Sigmoid colon (tissue), 7 donors: ENCODE data around the gene SMIM22. TPM values are rescaled to one million over a fixed set of nuclear protein-coding genes. Genes with fewer than 3 reads are reported as not detected.

ENCODE experiments used
- DNase-seq: peaks from one replicate; pipeline ENCODE4 v3.0.0-alpha.2; 2019
- H3K27ac ChIP-seq, 4 donors: fragments of 200-600 bp; sonication (generic); one replicate each; pipeline ENCODE4 v1.5.1; 2016 to 2019; ENCODE audit warnings: mild to moderate bottlenecking in 1 of 4
- H3K27me3 ChIP-seq, 3 donors: fragments of 200-600 bp; sonication (generic); one replicate each; pipeline ENCODE4 v1.5.1; 2019; ENCODE audit warnings: mild to moderate bottlenecking in 1 of 3
- H3K36me3 ChIP-seq, 4 donors: fragments of 200-600 bp; sonication (generic); one replicate each; pipeline ENCODE4 v1.5.1; 2016 to 2019
- H3K4me1 ChIP-seq, 4 donors: fragments of 200-600 bp; sonication (generic); one replicate each; pipeline ENCODE4 v1.5.1; 2017 to 2019
- H3K4me3 ChIP-seq, 4 donors: fragments of 200-600 bp; sonication (generic); one replicate each; pipeline ENCODE4 v1.5.1; 2017 to 2019; ENCODE audit warnings: mild to moderate bottlenecking in 2 of 4, moderate library complexity in 1 of 4
- H3K9me3 ChIP-seq, 4 donors: fragments of 200-600 bp in 3 of 4; sonication (generic) in 3 of 4; one replicate each; pipeline versions ENCODE4 v1.5.1 to v1.6.1; 2013 to 2019
- EP300 ChIP-seq, 4 donors: sonication (generic); formaldehyde crosslinking; IDR thresholded peaks; one replicate each; pipeline ENCODE4 v1.6.1; 2017; ENCODE audit warnings: antibody characterized with exemption in 4 of 4
- POLR2A ChIP-seq, 2 donors: fragments of 450-650 bp; IDR thresholded peaks; one replicate each; pipeline ENCODE4 v1.6.1; 2016; ENCODE audit warnings: antibody characterized with exemption in 2 of 2, mild to moderate bottlenecking in 2 of 2, moderate library complexity in 2 of 2
- POLR2AphosphoS5 ChIP-seq, 4 donors: sonication (generic); formaldehyde crosslinking; IDR thresholded peaks; one replicate each; pipeline ENCODE4 v1.6.1; 2017; ENCODE audit warnings: antibody characterized with exemption in 4 of 4
- WGBS, 2 donors: extraction: QIAGEN DNeasy Blood & Tissue Kit; methylation state at CpG; one replicate each; pipeline ENCODE4 v1.1.7; 2013; 5-methylcytosine and 5-hydroxymethylcytosine counted together
- intact Hi-C: fragments of 100-400 bp; cut with DNase I; formaldehyde crosslinking; loops from one replicate; pipeline ENCODE4 v1.15.1; 2023
- polyA plus RNA-seq, 3 donors: library from polyadenylated mRNA; stranded (reverse); fragments of 200-250 nt; gene quantifications; one replicate each; pipeline ENCODE4 v1.2.3, GENCODE V29; 2013
- total RNA-seq, 4 donors: library from RNA; depleted of rRNA; stranded (reverse); fragments of >200 nt; gene quantifications; one replicate each; pipeline ENCODE4 v1.1.0, GENCODE V29; 2016
- TF ChIP-seq, protein P1 (sequence below), 4 experiments: fragments of 450-650 bp in 3 of 4; fragments of 200-600 bp in 1 of 4; IDR thresholded peaks; one replicate each; pipeline ENCODE4 v1.5.1; 2016 to 2019; ENCODE audit warnings: antibody characterized with exemption in 4 of 4, mild to moderate bottlenecking in 3 of 4, moderate library complexity in 2 of 4
- donor health status: healthy with polysubstance abuse.
- donor health status: Bipolar disorder and iron deficiency.
- donor health status: healthy.

Gene SMIM22, protein sequence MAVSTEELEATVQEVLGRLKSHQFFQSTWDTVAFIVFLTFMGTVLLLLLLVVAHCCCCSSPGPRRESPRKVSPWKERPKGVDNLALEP
- total RNA-seq, result not detected
- 1,000 to 10,000 TPM in 2 of 3 donors, 100 to 1,000 TPM in 1; 848 to 2,006 (median 1,963) TPM for polyA plus RNA-seq

DNA sequence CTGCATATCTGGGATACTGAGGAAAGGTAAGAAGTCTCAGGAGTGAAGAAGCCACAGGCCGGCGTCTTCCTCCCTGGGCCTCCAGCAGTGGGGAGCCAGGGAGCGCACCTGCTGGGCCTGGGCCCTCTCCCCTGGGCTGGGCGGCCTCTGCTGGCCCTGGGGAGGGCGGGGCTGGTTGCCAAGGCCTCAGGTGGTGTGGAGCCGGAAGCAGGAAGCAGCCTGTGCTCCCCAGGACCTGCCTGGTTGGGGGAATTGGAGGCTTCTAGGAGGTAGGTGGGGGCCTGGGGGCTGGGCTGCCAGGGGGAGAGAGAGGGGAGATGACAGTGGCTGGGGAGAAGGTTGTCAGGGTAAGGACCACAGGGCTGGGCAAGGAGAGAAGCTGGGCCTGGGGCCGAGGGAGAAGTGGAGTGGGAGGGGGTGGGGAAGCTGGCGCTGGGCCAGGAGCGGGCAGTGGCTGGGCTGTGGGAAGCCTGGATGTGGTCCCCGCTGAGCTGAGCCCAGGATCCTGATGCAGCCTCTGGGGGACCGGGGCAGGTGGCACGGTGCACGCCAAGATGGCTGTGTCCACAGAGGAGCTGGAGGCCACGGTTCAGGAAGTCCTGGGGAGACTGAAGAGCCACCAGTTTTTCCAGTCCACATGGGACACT is at the start of gene SMIM22:
TSS of gene SMIM22 (plus strand) at position 189 of the 647 bp plus-strand sequence. CDS start at position 555, 366 bp downstream.
- intact Hi-C loops, result no loop called here
- TF ChIP-seq POLR2AphosphoS5 (IDR thresholded peaks at IDR 0.05), result no peak
- no peak for TF ChIP-seq EP300 (IDR thresholded peaks at IDR 0.05)
- peak in 1 of 2 donors; percentile 9 for TF ChIP-seq POLR2A (IDR thresholded peaks at IDR 0.05)
- peaks cover 0 to under 1% (median 0%) of the 10 kb centered on the region in 4 donors for H3K4me1 ChIP-seq
- H3K4me3 ChIP-seq, result peak within 1 kb of the TSS in 1 of 4 donors; percentile 22
- 12 to 74% methylated on average over 14 of the region's 14 CpGs for WGBS, 2 donors
- H3K36me3 ChIP-seq, result peaks cover 0 to 33% (median 13%) of the 10 kb centered on the region in 4 donors
- H3K27ac ChIP-seq, result peak within 1 kb of the TSS in 1 of 4 donors; percentile 26
- no peaks in the 10 kb centered on the region for H3K27me3 ChIP-seq
- no peaks in the 10 kb centered on the region for H3K9me3 ChIP-seq
- DNase-seq, result no peak

DNA sequence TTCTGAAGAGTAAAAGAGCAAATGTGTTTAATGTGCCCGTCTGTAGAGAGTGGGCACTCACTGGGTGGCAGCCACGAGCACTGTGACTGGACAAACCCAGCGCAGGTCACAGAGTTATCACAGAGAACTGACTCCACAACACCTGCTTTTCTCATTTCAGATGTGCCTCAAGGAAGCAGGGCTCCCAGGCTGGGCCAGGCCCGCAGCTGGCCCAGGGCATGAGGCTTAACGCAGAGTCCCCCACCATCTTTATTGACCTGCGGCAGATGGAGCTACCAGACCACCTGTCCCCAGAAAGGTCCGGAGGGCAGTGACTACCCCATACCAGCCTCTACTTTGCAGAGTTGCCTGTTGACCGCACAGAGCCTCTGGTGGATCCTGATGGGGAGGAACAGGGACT is 49.0 kb upstream of the SMIM22 start:
- TF ChIP-seq EP300 (IDR thresholded peaks at IDR 0.05) (no peak), POLR2A (IDR thresholded peaks at IDR 0.05) (no peak), POLR2AphosphoS5 (IDR thresholded peaks at IDR 0.05) (no peak)
- TF ChIP-seq, protein P1, sequence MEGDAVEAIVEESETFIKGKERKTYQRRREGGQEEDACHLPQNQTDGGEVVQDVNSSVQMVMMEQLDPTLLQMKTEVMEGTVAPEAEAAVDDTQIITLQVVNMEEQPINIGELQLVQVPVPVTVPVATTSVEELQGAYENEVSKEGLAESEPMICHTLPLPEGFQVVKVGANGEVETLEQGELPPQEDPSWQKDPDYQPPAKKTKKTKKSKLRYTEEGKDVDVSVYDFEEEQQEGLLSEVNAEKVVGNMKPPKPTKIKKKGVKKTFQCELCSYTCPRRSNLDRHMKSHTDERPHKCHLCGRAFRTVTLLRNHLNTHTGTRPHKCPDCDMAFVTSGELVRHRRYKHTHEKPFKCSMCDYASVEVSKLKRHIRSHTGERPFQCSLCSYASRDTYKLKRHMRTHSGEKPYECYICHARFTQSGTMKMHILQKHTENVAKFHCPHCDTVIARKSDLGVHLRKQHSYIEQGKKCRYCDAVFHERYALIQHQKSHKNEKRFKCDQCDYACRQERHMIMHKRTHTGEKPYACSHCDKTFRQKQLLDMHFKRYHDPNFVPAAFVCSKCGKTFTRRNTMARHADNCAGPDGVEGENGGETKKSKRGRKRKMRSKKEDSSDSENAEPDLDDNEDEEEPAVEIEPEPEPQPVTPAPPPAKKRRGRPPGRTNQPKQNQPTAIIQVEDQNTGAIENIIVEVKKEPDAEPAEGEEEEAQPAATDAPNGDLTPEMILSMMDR (IDR thresholded peaks at IDR 0.05), result no peak
- H3K4me3 ChIP-seq, result no peak overlapping the region
- WGBS, 2 donors, result 77 to 89% methylated on average over 8 of the region's 8 CpGs
- no peaks in the 10 kb centered on the region for H3K9me3 ChIP-seq
- H3K27ac ChIP-seq, result no peak overlapping the region
- no peak for DNase-seq
- H3K4me1 ChIP-seq, result peaks cover 0 to 23% (median 15%) of the 10 kb centered on the region in 4 donors
- intact Hi-C loops, result no loop called here
- H3K27me3 ChIP-seq, result no peaks in the 10 kb centered on the region
- H3K36me3 ChIP-seq, result peaks cover 5 to 18% (median 10%) of the 10 kb centered on the region in 4 donors

DNA sequence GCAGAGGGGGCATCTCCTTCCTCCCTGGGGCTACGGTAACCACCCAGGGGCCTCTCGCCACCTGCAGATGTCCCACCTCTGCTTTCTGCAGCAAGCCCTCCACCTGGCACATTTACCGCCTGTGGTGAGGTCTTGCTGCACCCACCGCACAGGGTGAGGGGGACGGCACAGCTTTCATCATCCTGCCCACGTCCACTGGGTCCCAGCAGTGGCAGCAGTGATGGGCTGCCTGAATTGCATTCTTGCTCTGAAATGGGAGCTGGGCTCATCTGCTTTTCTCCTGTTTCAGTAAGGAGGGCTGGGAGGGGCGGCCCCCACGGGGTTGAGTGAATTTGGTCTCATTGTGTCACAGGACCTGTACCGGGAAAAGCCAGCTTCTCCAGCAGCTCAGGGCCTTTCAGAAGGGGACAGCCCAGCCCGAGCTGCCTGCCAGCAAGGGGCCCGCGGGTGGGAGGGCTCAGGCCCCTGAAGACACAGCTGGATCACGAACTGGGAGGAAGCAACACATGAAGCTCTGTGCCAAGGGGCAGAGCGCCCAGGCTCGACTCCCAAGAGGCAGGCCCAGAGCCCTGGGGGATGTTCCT is 48.1 kb upstream of the SMIM22 start:
- TF ChIP-seq POLR2A (IDR thresholded peaks at IDR 0.05) (no peak), EP300 (IDR thresholded peaks at IDR 0.05) (no peak), POLR2AphosphoS5 (IDR thresholded peaks at IDR 0.05) (no peak)
- TF ChIP-seq, protein P1 (IDR thresholded peaks at IDR 0.05), result no peak
- Histone ChIP-seq H3K4me1 (peaks cover 0 to 23% (median 15%) of the 10 kb centered on the region in 4 donors), H3K4me3 (no peak overlapping the region), H3K27me3 (no peaks in the 10 kb centered on the region), H3K36me3 (peaks cover 10 to 26% (median 19%) of the 10 kb centered on the region in 4 donors), H3K27ac (peak overlapping the region in 2 of 4 donors; percentile 21 to 26), H3K9me3 (no peaks in the 10 kb centered on the region)
- intact Hi-C loops, result no loop called here
- DNase-seq, result no peak
- WGBS, 2 donors, result 57 to 78% methylated on average over 15 of the region's 15 CpGs

DNA sequence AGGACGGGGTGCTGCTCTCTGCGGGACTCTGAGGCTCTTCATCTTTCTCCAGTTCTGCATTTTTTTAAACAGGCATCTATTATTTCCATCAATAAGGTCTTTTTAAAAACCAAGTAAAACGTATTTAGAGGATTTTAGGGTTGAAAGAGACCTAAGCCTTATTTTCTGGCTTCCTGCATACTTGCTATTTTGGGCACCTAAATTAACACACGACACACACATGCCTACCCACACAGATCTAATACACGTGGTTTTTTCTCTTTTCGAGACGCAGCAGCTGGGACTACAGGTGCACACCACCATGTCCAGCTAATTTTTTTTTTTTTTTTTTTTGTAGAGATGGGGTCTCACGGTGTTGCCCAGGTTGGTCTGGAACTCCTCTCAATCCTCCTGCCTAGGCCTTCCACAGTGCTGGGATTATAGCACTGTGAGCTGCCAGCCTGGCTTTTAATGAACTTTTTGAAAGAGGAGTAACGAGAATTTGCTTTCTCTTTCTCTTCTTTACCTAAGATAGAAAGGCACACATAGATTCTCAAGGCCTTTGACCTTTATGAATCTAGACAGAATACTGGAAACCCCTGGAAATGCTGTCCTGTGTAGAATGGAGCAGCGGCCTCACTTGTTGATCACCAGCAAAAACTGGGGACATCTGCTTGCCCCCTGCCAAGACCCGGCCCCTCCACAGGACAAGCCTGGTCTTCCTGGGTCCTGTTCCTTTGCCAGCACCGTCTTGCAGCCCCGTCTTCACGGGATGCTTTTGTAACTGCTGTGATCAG is 47.1 kb upstream of the SMIM22 start:
- peaks cover 0 to 20% (median 14%) of the 10 kb centered on the region in 4 donors for H3K4me1 ChIP-seq
- no peak for DNase-seq
- no peaks in the 10 kb centered on the region for H3K9me3 ChIP-seq
- intact Hi-C loops, result no loop called here
- peak overlapping the region in 1 of 4 donors; percentile 26 for H3K27ac ChIP-seq
- TF ChIP-seq, protein P1 (IDR thresholded peaks at IDR 0.05), result no peak
- TF ChIP-seq EP300 (IDR thresholded peaks at IDR 0.05) (no peak), POLR2A (IDR thresholded peaks at IDR 0.05) (no peak), POLR2AphosphoS5 (IDR thresholded peaks at IDR 0.05) (no peak)
- no peak overlapping the region for H3K4me3 ChIP-seq
- no peaks in the 10 kb centered on the region for H3K27me3 ChIP-seq
- peaks cover 18 to 36% (median 28%) of the 10 kb centered on the region in 4 donors for H3K36me3 ChIP-seq
- WGBS, 2 donors, result 71 to 82% methylated on average over 14 of the region's 14 CpGs
